ENCODE results near the gene TRAF7. TPM values are rescaled to one million over a fixed set of nuclear protein-coding genes. Genes with fewer than 3 reads are reported as not detected.

Gene TRAF7
- total and polyA plus RNA-seq, 2 of the 13 experiments (the other 11 are each of a cell fraction or from before 2014, with no cell fraction given): 47.9 to 65.6 TPM

- TF ChIP-seq DDIT3 (CRISPR knock-in tag; IDR thresholded peaks at IDR 0.05) (no peak), TBX2 (CRISPR knock-in tag; IDR thresholded peaks at IDR 0.05; ENCODE audit: borderline replicate concordance) (peak; percentile 31; the same call in 1 of the 2 replicates), NBN (conservative IDR thresholded peaks at IDR 0.05) (no peak), GPBP1L1 (CRISPR knock-in tag; IDR thresholded peaks at IDR 0.05) (no peak), ATF2 (CRISPR knock-in tag; IDR thresholded peaks at IDR 0.05) (no peak), ZBTB4 (CRISPR knock-in tag; IDR thresholded peaks at IDR 0.05; ENCODE audit: borderline replicate concordance) (0 out of 2 replicates have a peak, but pooled peaks have one; percentile 17), ZNF788 (CRISPR knock-in tag; IDR thresholded peaks at IDR 0.05; ENCODE audit: borderline replicate concordance) (no peak; the same call in 1 of the 2 replicates), ZNF878 (CRISPR knock-in tag; IDR thresholded peaks at IDR 0.05) (no peak), ZNF230 (CRISPR knock-in tag; IDR thresholded peaks at IDR 0.05) (no peak), ZBTB33 (CRISPR knock-in tag; IDR thresholded peaks at IDR 0.05) (peak; percentile 24; the same call in 1 of the 2 replicates), HMGXB3 (CRISPR knock-in tag; IDR thresholded peaks at IDR 0.05; ENCODE audit: borderline replicate concordance) (0 out of 2 replicates have a peak, but pooled peaks have one; percentile 41), NFKB2 (CRISPR knock-in tag; IDR thresholded peaks at IDR 0.05; ENCODE audit: borderline replicate concordance) (no peak)
These were observed 7.8 kb downstream of the TRAF7 start (continued) for GRCh38 chr16:2163211-2163881.
